HG03064 (cell line): ENCODE data around the gene SMAP1.
"Not testable (repeated sequence)": the region's sequence is repeated elsewhere in the genome, so short reads cannot be mapped to it uniquely, and the experiment has no call there.

Experiments
- ATAC-seq: cut with Tn5 transposase; IDR thresholded peaks from one replicate; pipeline ENCODE4 v1.9.1; 2021; ENCODE audit warnings: low read depth; ENCODE audit not compliant: unreplicated experiment

The SMAP1 gene

GRCh38 chr6:70735513-70735912, 67.8 kb downstream of the SMAP1 start:
- ATAC-seq, result no peak

- no peak for ATAC-seq
These were observed 70.3 kb downstream of the SMAP1 start for GRCh38 chr6:70738028-70738427.

- ATAC-seq, result no peak
These were observed 71.9 kb downstream of the SMAP1 start for GRCh38 chr6:70739534-70739933.

- not testable (repeated sequence) for ATAC-seq
These were observed 73.1 kb downstream of the SMAP1 start for GRCh38 chr6:70740746-70741145.

- not testable (repeated sequence) for ATAC-seq
These were observed 74.8 kb downstream of the SMAP1 start for GRCh38 chr6:70742462-70742861.

- no peak for ATAC-seq
These were observed 86.2 kb downstream of the SMAP1 start for GRCh38 chr6:70753870-70754380.

- ATAC-seq, result no peak
These were observed 91.2 kb downstream of the SMAP1 start for GRCh38 chr6:70758883-70759282.

GRCh38 chr6:70763754-70764510, 96.2 kb downstream of the SMAP1 start:
- ATAC-seq, result no peak

GRCh38 chr6:70764706-70765105, 97.0 kb downstream of the SMAP1 start:
- no peak for ATAC-seq

- ATAC-seq, result not testable (repeated sequence)
These were observed 103.7 kb downstream of the SMAP1 start for GRCh38 chr6:70771351-70771750.

- ATAC-seq, result no peak
These were observed 112.3 kb downstream of the SMAP1 start for GRCh38 chr6:70779934-70780333.

GRCh38 chr6:70790483-70791224, 123.0 kb downstream of the SMAP1 start:
- no peak for ATAC-seq

GRCh38 chr6:70797625-70798024, 129.9 kb downstream of the SMAP1 start:
- peak; percentile 96 for ATAC-seq

- no peak for ATAC-seq
These were observed 138.4 kb downstream of the SMAP1 start for GRCh38 chr6:70806086-70806485.

- ATAC-seq, result no peak
These were observed 144.1 kb downstream of the SMAP1 start for GRCh38 chr6:70811788-70812187.

- ATAC-seq, result no peak
These were observed 146.2 kb downstream of the SMAP1 start for GRCh38 chr6:70813885-70814284.

- no peak for ATAC-seq
These were observed 152.0 kb downstream of the SMAP1 start for GRCh38 chr6:70819646-70820045.

- no peak for ATAC-seq
These were observed 153.1 kb downstream of the SMAP1 start for GRCh38 chr6:70820778-70821177.

GRCh38 chr6:70821751-70822150, 154.1 kb downstream of the SMAP1 start:
- ATAC-seq, result no peak

GRCh38 chr6:70823651-70824050, 156.0 kb downstream of the SMAP1 start:
- no peak for ATAC-seq

- no peak for ATAC-seq
These were observed 163.7 kb downstream of the SMAP1 start for GRCh38 chr6:70831427-70831826.

GRCh38 chr6:70834520-70834919, 166.8 kb downstream of the SMAP1 start:
- no peak for ATAC-seq
